Measurements from ENCODE around the gene ZFP36L1.

Gene ZFP36L1

GRCh38 chr14:68749487-68750475 lies 43.1 kb downstream of the ZFP36L1 start:
- Histone ChIP-seq H3K36me3 (ENCODE audit: insufficient read depth, low read length) (no peaks in the 10 kb centered on the region), H4K20me1 (ENCODE audit: insufficient read depth, low read length, poor library complexity, severe bottlenecking) (no peaks in the 10 kb centered on the region), H3F3A (ENCODE audit: low read depth) (no peaks in the 10 kb centered on the region), H3K9me2 (replicated peaks; ENCODE audit: low read depth, low read length) (no peaks in the 10 kb centered on the region), H2AFZ (ENCODE audit: low read length) (peak overlapping the region; percentile 38; the same call in 1 of the 2 replicates), H3K4me2 (ENCODE audit: low read depth, low read length, poor library complexity, severe bottlenecking) (no peak overlapping the region), H3K4me3 (ENCODE audit: low read length, poor library complexity, severe bottlenecking) (no peak overlapping the region), H3K9ac (ENCODE audit: low read depth, low read length, poor library complexity, severe bottlenecking) (no peak overlapping the region), H3K9me3 (ENCODE audit: insufficient read depth, low read depth, low read length) (no peaks in the 10 kb centered on the region), H3K79me2 (ENCODE audit: insufficient read depth, low read length) (no peaks in the 10 kb centered on the region), H3K27me3 (ENCODE audit: insufficient read depth, low read length, poor library complexity, severe bottlenecking) (no peaks in the 10 kb centered on the region), H3K4me1 (ENCODE audit: insufficient read depth, low read length, poor library complexity, severe bottlenecking) (peaks cover 4% of the 10 kb centered on the region)
- no peak for TF ChIP-seq EZH2phosphoT487 (IDR thresholded peaks at IDR 0.05; ENCODE audit: borderline replicate concordance)
- TF ChIP-seq, protein P1, sequence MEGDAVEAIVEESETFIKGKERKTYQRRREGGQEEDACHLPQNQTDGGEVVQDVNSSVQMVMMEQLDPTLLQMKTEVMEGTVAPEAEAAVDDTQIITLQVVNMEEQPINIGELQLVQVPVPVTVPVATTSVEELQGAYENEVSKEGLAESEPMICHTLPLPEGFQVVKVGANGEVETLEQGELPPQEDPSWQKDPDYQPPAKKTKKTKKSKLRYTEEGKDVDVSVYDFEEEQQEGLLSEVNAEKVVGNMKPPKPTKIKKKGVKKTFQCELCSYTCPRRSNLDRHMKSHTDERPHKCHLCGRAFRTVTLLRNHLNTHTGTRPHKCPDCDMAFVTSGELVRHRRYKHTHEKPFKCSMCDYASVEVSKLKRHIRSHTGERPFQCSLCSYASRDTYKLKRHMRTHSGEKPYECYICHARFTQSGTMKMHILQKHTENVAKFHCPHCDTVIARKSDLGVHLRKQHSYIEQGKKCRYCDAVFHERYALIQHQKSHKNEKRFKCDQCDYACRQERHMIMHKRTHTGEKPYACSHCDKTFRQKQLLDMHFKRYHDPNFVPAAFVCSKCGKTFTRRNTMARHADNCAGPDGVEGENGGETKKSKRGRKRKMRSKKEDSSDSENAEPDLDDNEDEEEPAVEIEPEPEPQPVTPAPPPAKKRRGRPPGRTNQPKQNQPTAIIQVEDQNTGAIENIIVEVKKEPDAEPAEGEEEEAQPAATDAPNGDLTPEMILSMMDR (conservative IDR thresholded peaks at IDR 0.05; ENCODE audit: low read length): no peak

DNA sequence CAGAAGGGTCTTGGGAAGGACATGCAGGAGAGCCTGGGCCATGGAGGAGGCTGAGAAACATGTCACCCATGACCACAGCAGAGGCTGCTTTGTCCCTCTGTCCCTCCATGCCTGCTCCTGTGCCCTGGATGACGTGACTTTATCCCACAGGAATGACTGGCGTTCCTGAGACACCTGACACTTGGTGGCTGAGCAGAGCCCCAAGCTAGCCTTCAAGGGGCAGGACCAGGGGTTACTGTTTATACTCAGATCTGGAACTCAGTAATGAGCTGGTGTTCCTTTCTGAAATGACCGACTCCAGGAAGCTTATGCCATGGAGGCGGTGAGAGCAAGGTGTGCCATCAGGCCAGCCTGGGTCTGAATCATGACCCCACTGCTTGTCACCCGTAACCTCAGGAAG lies 44.2 kb downstream of the ZFP36L1 start:
- Histone ChIP-seq H3K9me3 (ENCODE audit: insufficient read depth, low read depth, low read length) (no peaks in the 10 kb centered on the region), H3F3A (ENCODE audit: low read depth) (no peaks in the 10 kb centered on the region), H3K4me3 (ENCODE audit: low read length, poor library complexity, severe bottlenecking) (no peak overlapping the region), H3K79me2 (ENCODE audit: insufficient read depth, low read length) (no peaks in the 10 kb centered on the region), H4K20me1 (ENCODE audit: insufficient read depth, low read length, poor library complexity, severe bottlenecking) (no peaks in the 10 kb centered on the region), H3K9ac (ENCODE audit: low read depth, low read length, poor library complexity, severe bottlenecking) (no peak overlapping the region), H3K4me2 (ENCODE audit: low read depth, low read length, poor library complexity, severe bottlenecking) (no peak overlapping the region), H3K27me3 (ENCODE audit: insufficient read depth, low read length, poor library complexity, severe bottlenecking) (no peaks in the 10 kb centered on the region), H3K36me3 (ENCODE audit: insufficient read depth, low read length) (no peaks in the 10 kb centered on the region), H2AFZ (ENCODE audit: low read length) (no peak overlapping the region), H3K4me1 (ENCODE audit: insufficient read depth, low read length, poor library complexity, severe bottlenecking) (no peaks in the 10 kb centered on the region), H3K9me2 (replicated peaks; ENCODE audit: low read depth, low read length) (no peaks in the 10 kb centered on the region)
- no peak for TF ChIP-seq EZH2phosphoT487 (IDR thresholded peaks at IDR 0.05; ENCODE audit: borderline replicate concordance)
- TF ChIP-seq, protein P1 (conservative IDR thresholded peaks at IDR 0.05; ENCODE audit: low read length): no peak

GRCh38 chr14:68748260-68748659 lies 44.6 kb downstream of the ZFP36L1 start:
- Histone ChIP-seq H3K27me3 (ENCODE audit: insufficient read depth, low read length, poor library complexity, severe bottlenecking) (no peaks in the 10 kb centered on the region), H3K4me2 (ENCODE audit: low read depth, low read length, poor library complexity, severe bottlenecking) (no peak overlapping the region), H3K36me3 (ENCODE audit: insufficient read depth, low read length) (no peaks in the 10 kb centered on the region), H4K20me1 (ENCODE audit: insufficient read depth, low read length, poor library complexity, severe bottlenecking) (no peaks in the 10 kb centered on the region), H3K4me1 (ENCODE audit: insufficient read depth, low read length, poor library complexity, severe bottlenecking) (no peaks in the 10 kb centered on the region), H3K4me3 (ENCODE audit: low read length, poor library complexity, severe bottlenecking) (no peak overlapping the region), H3K79me2 (ENCODE audit: insufficient read depth, low read length) (no peaks in the 10 kb centered on the region), H3K9me3 (ENCODE audit: insufficient read depth, low read depth, low read length) (no peaks in the 10 kb centered on the region), H2AFZ (ENCODE audit: low read length) (no peak overlapping the region), H3F3A (ENCODE audit: low read depth) (no peaks in the 10 kb centered on the region), H3K9me2 (replicated peaks; ENCODE audit: low read depth, low read length) (no peaks in the 10 kb centered on the region), H3K9ac (ENCODE audit: low read depth, low read length, poor library complexity, severe bottlenecking) (no peak overlapping the region)
- TF ChIP-seq, protein P1 (conservative IDR thresholded peaks at IDR 0.05; ENCODE audit: low read length): no peak
- TF ChIP-seq EZH2phosphoT487 (IDR thresholded peaks at IDR 0.05; ENCODE audit: borderline replicate concordance): no peak

Measured in Loucy (cell line).